ENCODE results near the gene GLG1.

GRCh38 chr16:74608381-74608780 lies 1.5 kb upstream of the GLG1 start:
- no peak for TF ChIP-seq CTCF (IDR thresholded peaks at IDR 0.05; ENCODE audit: insufficient read depth, low read length)
- TF ChIP-seq REST (IDR thresholded peaks at IDR 0.05; ENCODE audit: insufficient replicate concordance, low read depth): no peak
- TF ChIP-seq POLR2AphosphoS5 (IDR thresholded peaks at IDR 0.05; ENCODE audit: low read depth): no peak
- TF ChIP-seq GABPA (IDR thresholded peaks at IDR 0.05; ENCODE audit: low read depth): no peak
